Mesenchymal stem cell (in vitro differentiated cells and primary cell): ENCODE results near the gene HYAL4.

Experiments
- DNase-seq: peaks from one replicate; pipeline ENCODE4 v3.0.0-alpha.2; 2013
- H2AFZ ChIP-seq: one replicate; pipeline ENCODE4 v1.6.1; 2013; ENCODE audit warnings: low read depth, mild to moderate bottlenecking, control low read depth, inconsistent platforms, low read length, moderate library complexity
- H2AK5ac ChIP-seq: 2 replicates; pipeline ENCODE4 v1.6.1; 2013; ENCODE audit warnings: low read length, moderate library complexity, mild to moderate bottlenecking, inconsistent platforms; ENCODE audit not compliant: severe bottlenecking
- H2BK120ac ChIP-seq: one replicate; pipeline ENCODE4 v1.6.1; 2013; ENCODE audit warnings: low read depth, mild to moderate bottlenecking, inconsistent platforms, low read length, moderate library complexity
- H2BK12ac ChIP-seq, 2 experiments: one replicate each; pipeline ENCODE4 v1.6.1; 2013; ENCODE audit warnings: inconsistent platforms in 2 of 2, low read length in 2 of 2, mild to moderate bottlenecking in 2 of 2, moderate library complexity in 2 of 2, control low read depth in 1 of 2
- H2BK15ac ChIP-seq: one replicate; pipeline ENCODE4 v1.6.1; 2013; ENCODE audit warnings: mild to moderate bottlenecking, low read depth, inconsistent platforms; ENCODE audit not compliant: poor library complexity, severe bottlenecking
- H2BK5ac ChIP-seq: 2 replicates; pipeline ENCODE4 v1.6.1; 2013; ENCODE audit warnings: low read depth, mild to moderate bottlenecking, low read length, control low read depth, inconsistent platforms; ENCODE audit not compliant: poor library complexity, severe bottlenecking
- H3K14ac ChIP-seq, 2 experiments: one replicate each; pipeline ENCODE4 v1.6.1; 2013; ENCODE audit warnings: inconsistent platforms in 2 of 2, low read length in 2 of 2, control low read depth in 1 of 2, mild to moderate bottlenecking in 1 of 2, moderate library complexity in 1 of 2
- H3K18ac ChIP-seq, 2 experiments: one replicate each; pipeline ENCODE4 v1.6.1; 2013; ENCODE audit warnings: inconsistent platforms in 2 of 2, low read length in 2 of 2, control low read depth in 1 of 2, low read depth in 1 of 2, mild to moderate bottlenecking in 1 of 2
- H3K23ac ChIP-seq, 2 experiments: one replicate each; pipeline ENCODE4 v1.6.1; 2013; ENCODE audit warnings: inconsistent platforms in 2 of 2, low read length in 2 of 2, mild to moderate bottlenecking in 2 of 2, moderate library complexity in 2 of 2, control low read depth in 1 of 2
- H3K27ac ChIP-seq: 2 replicates; pipeline ENCODE4 v1.5.1; 2013; ENCODE audit warnings: mild to moderate bottlenecking, moderate library complexity, low read length, control low read depth, inconsistent platforms; ENCODE audit not compliant: poor library complexity, severe bottlenecking
- H3K27me3 ChIP-seq, 2 experiments: 2 replicates each; pipeline versions ENCODE4 v1.6.1 to v1.7.0; 2013; ENCODE audit warnings: low read length in 2 of 2, mild to moderate bottlenecking in 2 of 2, moderate library complexity in 2 of 2, control low read depth in 1 of 2, inconsistent platforms in 1 of 2; ENCODE audit not compliant: control insufficient read depth in 1 of 2, insufficient read depth in 1 of 2
- H3K36me3 ChIP-seq, 2 experiments: 2 replicates each; pipeline versions ENCODE4 v1.6.1 to v1.7.0; 2013; ENCODE audit warnings: low read length in 2 of 2, control low read depth in 1 of 2, inconsistent platforms in 1 of 2, low read depth in 1 of 2, mild to moderate bottlenecking in 1 of 2; ENCODE audit not compliant: insufficient read depth in 2 of 2, control insufficient read depth in 1 of 2
- H3K4ac ChIP-seq, 2 experiments: one replicate each; pipeline ENCODE4 v1.6.1; 2013; ENCODE audit warnings: inconsistent platforms in 2 of 2, low read length in 2 of 2, mild to moderate bottlenecking in 2 of 2, moderate library complexity in 2 of 2, control low read depth in 1 of 2, low read depth in 1 of 2
- H3K4me1 ChIP-seq: 2 replicates; pipeline ENCODE4 v1.6.1; 2013; ENCODE audit warnings: low read depth, low read length, control low read depth; ENCODE audit not compliant: control insufficient read depth, insufficient read depth
- H3K4me2 ChIP-seq: 2 replicates; pipeline ENCODE4 v1.6.1; 2013; ENCODE audit warnings: low read length, mild to moderate bottlenecking, inconsistent platforms; ENCODE audit not compliant: poor library complexity, severe bottlenecking
- H3K4me3 ChIP-seq, 2 experiments: 2 replicates each; pipeline versions ENCODE4 v1.5.1 to v1.7.0; 2013; ENCODE audit warnings: low read length in 2 of 2, mild to moderate bottlenecking in 2 of 2, control low read depth in 1 of 2, low read depth in 1 of 2; ENCODE audit not compliant: insufficient read depth in 1 of 2
- H3K79me1 ChIP-seq: replicated peaks from 2 replicates; pipeline ENCODE4 v1.6.1; 2013; ENCODE audit warnings: mild to moderate bottlenecking, control low read depth, low read length, inconsistent platforms; ENCODE audit not compliant: poor library complexity, severe bottlenecking
- H3K9ac ChIP-seq: 2 replicates; pipeline ENCODE4 v1.7.0; 2013; ENCODE audit warnings: mild to moderate bottlenecking, low read length, moderate library complexity
- H3K9me3 ChIP-seq: 2 replicates; pipeline ENCODE4 v1.7.0; 2013; ENCODE audit warnings: mild to moderate bottlenecking, low read length; ENCODE audit not compliant: control insufficient read depth
- H4K8ac ChIP-seq: one replicate; pipeline ENCODE4 v1.6.1; 2013; ENCODE audit warnings: inconsistent platforms, mild to moderate bottlenecking, low read length, moderate library complexity
- H4K91ac ChIP-seq: one replicate; pipeline ENCODE4 v1.6.1; 2013; ENCODE audit warnings: mild to moderate bottlenecking, low read length, inconsistent platforms
- WGBS: methylation state at CpG from one replicate; pipeline ENCODE4 v1.1.7; 2013; ENCODE audit warnings: mixed read lengths; 5-methylcytosine and 5-hydroxymethylcytosine counted together

The HYAL4 gene

DNA sequence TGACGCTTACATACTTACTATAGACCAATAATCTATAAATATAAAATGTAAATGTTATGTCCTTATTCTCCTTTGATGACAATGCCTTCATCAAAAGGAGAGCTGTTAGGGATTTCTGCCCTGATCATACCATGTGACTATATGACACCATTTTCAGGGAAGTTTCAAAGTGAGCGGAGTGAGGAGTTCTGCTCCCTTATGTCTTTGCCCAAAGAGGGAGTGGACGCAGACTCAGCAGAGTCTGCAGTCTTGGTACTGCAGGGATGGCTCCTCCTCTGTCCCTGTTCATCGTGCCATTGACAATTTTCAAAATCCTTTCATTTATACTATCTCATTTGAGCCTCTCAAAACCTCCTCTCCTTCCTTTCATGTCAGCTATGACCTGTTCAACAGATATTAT is 27.9 kb downstream of the HYAL4 start:
- H2AFZ ChIP-seq, result no peak overlapping the region
- no peak overlapping the region for H3K4ac ChIP-seq
- no peak overlapping the region for H3K18ac ChIP-seq
- no peak overlapping the region for H2BK5ac ChIP-seq
- no peak for DNase-seq
- peaks cover 0 to 6% of the 10 kb centered on the region in 2 experiments for H3K27me3 ChIP-seq
- H2BK120ac ChIP-seq, result no peak overlapping the region
- H3K23ac ChIP-seq, result no peak overlapping the region
- H3K14ac ChIP-seq, result no peak overlapping the region
- no peaks in the 10 kb centered on the region for H3K36me3 ChIP-seq
- H3K4me2 ChIP-seq, result no peak overlapping the region
- no peaks in the 10 kb centered on the region for H3K9me3 ChIP-seq
- H2AK5ac ChIP-seq, result no peak overlapping the region
- no peak overlapping the region for H4K8ac ChIP-seq
- H3K9ac ChIP-seq, result no peak overlapping the region
- no peak overlapping the region for H2BK12ac ChIP-seq
- H3K79me1 ChIP-seq, result no peaks in the 10 kb centered on the region
- no peak overlapping the region for H3K27ac ChIP-seq
- no peak overlapping the region for H4K91ac ChIP-seq
- 70% methylated on average over 2 of the region's 4 CpGs for WGBS
- no peak overlapping the region for H3K4me3 ChIP-seq
- H2BK15ac ChIP-seq, result no peak overlapping the region
- no peaks in the 10 kb centered on the region for H3K4me1 ChIP-seq

DNA sequence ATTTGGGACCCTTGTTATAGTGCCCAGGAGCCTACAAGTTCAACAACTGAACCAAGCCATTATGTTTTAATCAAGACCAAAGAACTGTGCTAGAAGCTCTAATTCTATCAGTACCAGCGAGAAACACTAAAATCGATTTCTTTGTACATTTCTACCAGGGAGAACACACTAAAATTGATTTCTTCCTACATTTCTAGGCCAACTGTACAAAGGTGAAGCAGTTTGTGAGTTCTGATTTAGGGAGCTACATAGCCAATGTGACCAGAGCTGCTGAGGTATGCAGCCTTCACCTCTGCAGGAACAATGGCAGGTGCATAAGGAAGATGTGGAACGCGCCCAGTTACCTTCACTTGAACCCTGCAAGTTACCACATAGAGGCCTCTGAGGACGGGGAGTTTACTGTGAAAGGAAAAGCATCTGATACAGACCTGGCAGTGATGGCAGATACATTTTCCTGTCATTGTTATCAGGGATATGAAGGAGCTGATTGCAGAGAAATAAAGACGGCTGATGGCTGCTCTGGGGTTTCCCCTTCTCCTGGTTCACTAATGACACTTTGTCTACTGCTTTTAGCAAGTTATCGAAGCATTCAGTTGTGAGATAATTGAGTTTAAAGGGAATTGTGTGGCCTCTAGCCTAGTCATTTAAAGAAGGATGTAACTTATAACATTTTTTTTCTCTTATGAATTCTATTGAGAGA is 31.7 kb downstream of the HYAL4 start:
- Histone ChIP-seq H3K79me1 (no peaks in the 10 kb centered on the region), H2BK15ac (no peak overlapping the region), H3K4ac (no peak overlapping the region), H3K18ac (no peak overlapping the region), H3K9me3 (no peaks in the 10 kb centered on the region), H3K14ac (no peak overlapping the region), H2BK5ac (no peak overlapping the region), H4K8ac (no peak overlapping the region), H4K91ac (no peak overlapping the region), H3K23ac (no peak overlapping the region), H2BK12ac (no peak overlapping the region), H3K9ac (no peak overlapping the region), H3K4me3 (no peak overlapping the region), H3K4me2 (no peak overlapping the region), H2AFZ (no peak overlapping the region), H3K27ac (no peak overlapping the region), H2AK5ac (no peak overlapping the region), H2BK120ac (no peak overlapping the region), H3K36me3 (no peaks in the 10 kb centered on the region), H3K27me3 (peaks cover 0 to 6% of the 10 kb centered on the region in 2 experiments), H3K4me1 (no peaks in the 10 kb centered on the region)
- DNase-seq, result no peak
- 97% methylated on average over 6 of the region's 7 CpGs for WGBS

DNA sequence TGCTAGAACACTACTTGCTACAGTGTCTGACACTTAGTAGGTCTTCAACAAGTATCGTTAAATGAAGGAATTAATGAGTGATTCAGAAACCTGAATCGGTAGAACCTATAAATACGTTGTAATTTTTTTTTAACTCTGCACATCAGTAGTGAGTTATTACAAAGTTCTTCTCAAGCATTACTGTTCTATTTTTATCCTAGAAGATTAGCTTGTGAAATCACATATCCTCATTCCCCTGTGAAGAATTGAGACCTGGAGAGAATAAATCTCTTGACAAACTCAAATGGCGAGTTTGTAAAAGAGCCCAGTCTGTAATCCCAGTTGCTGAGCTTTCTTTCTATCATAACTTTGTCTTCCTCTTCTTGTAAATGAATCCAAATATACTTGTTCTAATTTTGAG is 34.7 kb downstream of the HYAL4 start:
- Histone ChIP-seq H2BK12ac (no peak overlapping the region), H3K36me3 (no peaks in the 10 kb centered on the region), H4K91ac (no peak overlapping the region), H3K9ac (no peak overlapping the region), H3K9me3 (no peaks in the 10 kb centered on the region), H3K14ac (no peak overlapping the region), H3K23ac (no peak overlapping the region), H3K4me1 (no peaks in the 10 kb centered on the region), H3K4ac (no peak overlapping the region), H2BK15ac (no peak overlapping the region), H2BK120ac (no peak overlapping the region), H4K8ac (no peak overlapping the region), H3K4me2 (no peak overlapping the region), H3K79me1 (no peaks in the 10 kb centered on the region), H3K18ac (no peak overlapping the region), H3K27me3 (no peaks in the 10 kb centered on the region), H2AK5ac (no peak overlapping the region), H3K4me3 (no peak overlapping the region), H3K27ac (no peak overlapping the region), H2AFZ (no peak overlapping the region), H2BK5ac (no peak overlapping the region)
- 80% methylated on average over 1 of the region's 4 CpGs for WGBS
- DNase-seq, result peak; percentile 12

DNA sequence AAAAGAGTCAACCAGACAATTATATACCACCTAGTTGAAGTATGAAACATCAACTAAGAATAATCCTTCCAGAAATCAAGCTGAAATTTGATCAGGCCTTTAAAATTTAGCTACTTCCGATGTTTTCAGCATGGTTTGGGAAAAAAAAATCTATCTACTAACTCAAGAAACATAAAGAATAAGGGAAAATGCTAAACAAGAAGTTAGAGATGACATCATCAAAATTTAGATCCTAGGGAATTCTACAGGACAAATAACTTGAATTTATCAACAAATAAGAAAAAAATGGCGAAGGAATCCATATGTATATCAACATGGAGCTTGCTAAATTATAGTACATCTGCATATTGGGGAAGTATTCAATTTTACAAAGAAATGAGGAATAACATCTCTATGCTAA is 36.3 kb downstream of the HYAL4 start:
- WGBS, result no CpG with 5 or more reads among the region's 2 CpGs
- Histone ChIP-seq H2AK5ac (no peak overlapping the region), H3K18ac (no peak overlapping the region), H3K9me3 (no peaks in the 10 kb centered on the region), H2BK120ac (no peak overlapping the region), H3K23ac (no peak overlapping the region), H3K14ac (no peak overlapping the region), H2BK12ac (no peak overlapping the region), H4K8ac (no peak overlapping the region), H3K9ac (no peak overlapping the region), H3K4ac (no peak overlapping the region), H3K4me1 (no peaks in the 10 kb centered on the region), H3K27me3 (no peaks in the 10 kb centered on the region), H3K27ac (no peak overlapping the region), H2BK5ac (no peak overlapping the region), H3K4me3 (no peak overlapping the region), H2BK15ac (no peak overlapping the region), H3K4me2 (no peak overlapping the region), H2AFZ (no peak overlapping the region), H3K36me3 (no peaks in the 10 kb centered on the region), H4K91ac (no peak overlapping the region), H3K79me1 (no peaks in the 10 kb centered on the region)
- no peak for DNase-seq
